CD4-positive, alpha-beta T cell treated with Interleukin-6 at 100 ng/mL for 8 hours (primary cell): ENCODE data around the gene CRIM1.

Source experiments
- DNase-seq: peaks from one replicate; pipeline ENCODE4 v3.0.0-alpha.2; 2020; ENCODE audit warnings: mixed read lengths, low spot score

CRIM1 gene

DNA sequence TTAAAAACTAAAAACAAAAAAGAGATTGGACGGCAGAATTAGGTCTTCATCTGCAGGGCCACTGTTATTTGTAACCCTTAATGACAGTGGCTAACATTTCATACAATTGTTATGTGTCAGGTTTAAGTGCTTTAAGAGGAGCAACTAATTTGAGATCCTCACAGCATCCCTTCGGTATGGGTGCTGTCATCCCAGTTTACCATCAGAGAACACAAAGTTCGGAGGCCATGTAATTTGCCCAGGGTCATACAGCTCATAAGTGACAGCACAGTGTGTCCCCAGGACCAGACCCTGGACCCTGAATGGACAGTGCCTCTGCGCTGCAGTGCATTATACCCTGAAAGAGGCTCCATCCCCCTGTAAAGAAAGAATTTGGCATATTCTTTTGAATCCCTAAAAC lies 127.7 kb downstream of the CRIM1 start:
- DNase-seq = no peak

GRCh38 chr2:36484454-36484853 lies 128.9 kb downstream of the CRIM1 start:
- no peak for DNase-seq

DNA sequence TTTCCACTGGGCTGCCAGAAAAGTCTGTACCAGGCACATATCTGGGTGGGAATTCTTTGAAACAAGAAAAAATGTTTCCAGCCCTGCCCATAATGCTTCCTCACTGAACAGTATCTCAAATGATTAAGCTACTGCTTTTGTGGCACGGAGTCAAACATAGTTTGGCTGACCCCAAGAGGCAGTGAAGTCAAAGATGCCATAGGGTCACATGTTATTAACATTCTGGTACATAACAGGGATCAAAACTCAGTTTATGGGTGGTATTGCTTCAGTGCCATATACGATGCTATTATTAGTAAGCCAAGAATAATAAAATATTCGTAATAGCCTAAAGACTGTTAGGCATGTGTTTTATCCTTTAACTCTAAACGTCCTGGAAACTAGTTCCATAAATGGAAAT lies 129.9 kb downstream of the CRIM1 start:
- no peak for DNase-seq

DNA sequence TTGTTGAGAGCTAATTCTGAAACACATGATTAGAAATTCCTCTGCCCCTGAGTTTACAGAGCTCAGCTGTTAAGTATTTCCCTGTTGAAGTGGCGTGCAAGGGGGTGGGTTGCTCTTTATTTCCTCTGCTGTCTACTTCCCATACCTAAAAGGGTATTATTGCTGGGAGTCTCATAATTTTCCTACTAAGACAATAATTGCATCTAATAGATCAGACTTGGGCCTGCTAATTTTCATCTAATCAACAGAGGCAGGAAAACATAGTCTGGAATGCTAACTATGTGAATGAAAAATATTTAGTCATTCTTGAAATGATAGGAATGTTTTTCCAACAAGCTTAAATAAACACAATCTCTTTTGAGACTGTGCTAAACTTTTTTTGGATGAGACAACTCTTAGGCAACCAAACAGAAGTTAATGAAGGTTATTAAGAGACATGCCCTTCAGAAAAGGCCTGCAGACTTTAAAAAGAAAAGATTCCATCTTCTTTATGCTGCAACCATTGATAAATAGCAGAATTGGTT lies 131.0 kb downstream of the CRIM1 start:
- DNase-seq = no peak

GRCh38 chr2:36487947-36488346 lies 132.4 kb downstream of the CRIM1 start:
- DNase-seq = no peak

GRCh38 chr2:36489281-36489680 lies 133.7 kb downstream of the CRIM1 start:
- DNase-seq = no peak

DNA sequence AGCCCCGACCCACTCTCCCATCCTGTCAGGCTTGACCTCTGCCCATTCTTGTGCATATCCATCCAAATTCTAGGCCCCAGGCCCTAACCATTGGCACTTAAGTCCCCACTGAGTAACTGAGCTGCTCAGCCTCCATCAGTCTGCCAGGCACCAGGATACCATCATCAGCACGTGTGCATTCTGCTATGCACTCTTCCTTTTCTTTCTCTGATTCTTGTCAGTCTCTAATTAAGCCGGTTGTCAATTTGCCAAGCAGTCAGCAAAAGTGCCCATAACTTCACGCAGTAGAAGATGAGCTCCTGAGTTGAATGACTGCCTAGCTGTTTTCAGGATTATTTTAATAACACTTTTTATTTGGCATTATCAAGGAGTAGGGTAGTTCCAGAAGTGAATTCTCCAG lies 135.2 kb downstream of the CRIM1 start:
- DNase-seq = no peak

- DNase-seq = no peak
Observed at GRCh38 chr2:36492216-36492945, 136.8 kb downstream of the CRIM1 start.

DNA sequence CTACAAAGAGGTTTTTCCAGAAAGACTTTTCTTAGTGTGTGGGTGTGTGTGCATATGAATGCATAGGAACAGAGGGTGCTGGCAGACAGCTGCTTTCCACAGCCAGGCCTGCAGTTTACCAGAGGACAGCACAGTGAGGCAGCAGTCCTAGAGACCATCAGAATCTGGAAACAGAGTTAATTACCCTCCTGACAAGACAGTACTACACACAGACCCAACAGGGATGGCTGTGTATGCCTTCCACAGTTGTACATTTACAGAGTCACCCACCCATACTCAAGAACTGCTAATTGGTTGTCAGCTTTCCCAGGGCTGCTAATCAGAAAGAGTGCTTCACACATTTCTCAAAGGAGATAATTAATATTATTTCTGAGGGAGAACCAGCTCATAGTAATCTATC lies 137.7 kb downstream of the CRIM1 start:
- no peak for DNase-seq

- DNase-seq = no peak
Observed at GRCh38 chr2:36497570-36498163, 142.1 kb downstream of the CRIM1 start.

GRCh38 chr2:36499128-36499820 lies 143.7 kb downstream of the CRIM1 start:
- no peak for DNase-seq

DNA sequence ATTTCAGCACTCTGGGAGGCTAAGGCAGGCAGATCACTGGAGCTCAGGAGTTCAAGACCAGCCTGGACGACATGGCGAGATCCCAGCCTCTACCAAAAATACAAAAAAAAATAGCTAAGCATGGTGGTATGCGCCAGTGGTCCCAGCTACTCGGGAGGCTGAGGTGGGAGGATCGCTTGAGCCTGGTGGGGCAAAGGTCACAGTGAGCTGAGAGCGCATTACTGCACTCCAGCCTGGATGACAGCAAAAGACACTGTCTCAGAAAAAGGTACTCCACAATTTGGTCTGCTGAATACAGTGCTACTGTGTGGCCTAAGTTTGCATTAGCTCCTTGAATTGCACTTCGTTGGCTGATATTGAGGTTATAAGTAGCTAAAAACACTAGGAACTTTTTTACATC lies 144.5 kb downstream of the CRIM1 start:
- DNase-seq = no peak

- no peak for DNase-seq
Observed at GRCh38 chr2:36502081-36502480, 146.5 kb downstream of the CRIM1 start.

DNA sequence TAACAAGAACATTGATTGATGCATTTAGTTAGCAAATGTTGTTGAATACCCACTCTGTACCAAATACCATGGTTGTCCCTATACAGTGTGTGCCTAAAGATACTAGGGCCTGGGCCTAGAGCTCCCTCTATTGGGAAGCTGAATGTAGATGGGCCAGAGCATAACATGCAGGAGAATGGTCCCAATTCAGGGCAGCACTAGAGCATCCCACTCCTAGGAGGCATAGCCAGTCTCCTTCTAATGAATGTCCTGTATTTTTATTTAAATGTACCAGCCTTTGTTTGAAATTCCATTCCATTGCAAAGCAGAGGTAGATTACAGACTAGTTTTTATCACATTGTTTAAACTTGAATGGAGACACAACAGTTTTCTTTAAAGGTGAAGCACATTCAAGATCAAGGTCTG lies 151.8 kb downstream of the CRIM1 start:
- DNase-seq = peak; percentile 14

GRCh38 chr2:36509075-36509474 lies 153.5 kb downstream of the CRIM1 start:
- DNase-seq = no peak

DNA sequence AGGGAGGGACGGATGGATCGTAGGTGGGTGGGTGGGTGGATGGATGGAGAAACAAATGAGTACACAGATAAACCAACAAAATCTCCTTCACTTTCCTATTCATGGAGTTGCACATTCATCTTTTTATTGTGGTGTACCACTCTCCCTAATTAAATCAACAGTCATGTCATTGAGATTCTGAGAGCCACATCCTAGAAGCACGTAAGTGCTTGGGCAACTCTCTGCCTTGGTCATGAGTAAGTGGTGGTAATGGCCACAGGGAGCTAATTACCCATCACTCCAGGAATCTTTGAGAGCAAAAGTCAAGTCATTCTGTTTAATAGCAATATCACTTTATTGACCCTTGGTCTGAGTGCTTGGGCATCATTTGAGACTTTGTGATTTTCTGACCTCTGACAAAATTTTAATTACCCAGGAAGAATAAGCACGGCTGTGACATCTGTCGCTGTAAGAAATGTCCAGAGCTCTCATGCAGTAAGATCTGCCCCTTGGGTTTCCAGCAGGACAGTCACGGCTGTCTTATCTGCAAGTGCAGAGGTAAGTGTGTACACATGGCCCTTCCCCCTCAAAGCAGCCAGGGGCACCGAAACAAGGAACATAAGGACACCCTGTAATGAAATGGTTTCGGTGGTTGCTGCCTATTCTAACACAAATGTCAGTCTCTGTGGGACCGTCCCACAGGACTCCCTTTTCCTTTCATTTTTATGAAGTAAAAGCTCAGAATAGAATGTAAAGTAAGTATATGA lies 156.5 kb downstream of the CRIM1 start:
- no peak for DNase-seq

- no peak for DNase-seq
Observed at GRCh38 chr2:36512705-36513104, 157.1 kb downstream of the CRIM1 start.

DNA sequence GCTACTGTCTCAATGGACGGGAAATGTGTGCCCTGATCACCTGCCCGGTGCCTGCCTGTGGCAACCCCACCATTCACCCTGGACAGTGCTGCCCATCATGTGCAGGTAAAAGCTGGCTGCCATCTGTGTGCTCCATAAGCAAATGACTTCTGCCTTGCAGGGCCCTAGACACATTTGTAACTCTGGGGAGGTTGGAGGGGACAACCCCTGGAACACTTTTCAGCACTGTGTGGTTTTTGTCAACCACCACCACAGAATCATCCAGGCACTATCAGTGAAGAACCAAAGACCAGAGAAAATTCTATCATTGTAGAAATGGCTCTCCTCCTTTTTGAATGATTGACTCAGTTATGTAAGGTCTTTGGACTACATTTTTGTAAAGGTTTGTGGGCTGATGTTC lies 158.1 kb downstream of the CRIM1 start:
- DNase-seq = no peak

DNA sequence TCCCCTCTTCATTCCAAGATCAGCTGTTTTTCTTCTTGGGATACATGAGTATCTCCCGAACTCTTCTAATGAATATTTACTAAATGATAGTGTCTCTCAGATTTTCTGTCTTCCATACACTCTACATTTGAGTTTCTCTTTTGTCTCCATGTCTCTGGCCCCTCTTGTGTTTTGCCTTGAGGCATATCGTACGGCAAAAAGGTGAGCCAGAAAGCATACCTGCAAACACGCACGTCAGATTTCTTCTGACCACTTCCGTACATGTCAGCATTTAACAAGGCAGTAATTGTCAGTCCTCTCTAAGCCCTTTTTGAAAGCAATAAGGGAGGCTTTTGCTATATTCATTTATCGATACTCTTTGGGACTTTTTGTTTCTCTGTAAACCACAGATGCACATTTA lies 160.0 kb downstream of the CRIM1 start:
- no peak for DNase-seq

DNA sequence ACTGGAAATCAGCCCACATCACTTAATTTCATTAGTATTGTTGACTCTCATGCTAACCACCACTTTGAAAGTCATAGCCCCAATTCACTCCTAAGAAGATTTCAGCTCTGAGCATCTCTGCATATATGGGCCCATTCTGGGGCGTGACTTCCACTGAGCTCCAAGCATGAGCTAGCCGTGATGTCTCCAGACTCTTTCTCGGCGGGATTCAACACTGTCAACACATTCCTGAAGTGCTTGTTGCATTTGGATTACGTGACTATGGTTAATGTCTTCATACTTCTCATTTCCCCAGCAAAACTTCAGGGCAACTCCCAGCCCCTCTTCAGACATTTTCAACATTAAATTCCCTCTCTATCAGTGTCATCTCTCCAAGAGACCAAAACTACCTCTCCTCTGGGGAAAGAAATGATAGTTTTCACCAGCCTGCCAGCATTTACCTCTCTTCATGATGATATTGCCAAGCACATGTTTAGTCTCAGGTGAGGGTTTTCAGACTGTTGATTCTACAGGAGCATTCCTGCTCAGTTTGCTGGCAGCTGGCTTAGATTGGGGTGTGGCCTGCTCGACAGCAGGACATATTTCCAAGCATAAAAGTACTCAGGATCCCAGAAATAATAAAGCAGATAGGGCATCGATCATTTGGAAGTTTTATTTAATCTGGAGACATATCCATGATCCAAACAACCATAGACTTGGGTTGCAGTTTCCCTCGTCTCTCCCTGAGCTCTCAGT lies 160.7 kb downstream of the CRIM1 start:
- no peak for DNase-seq

DNA sequence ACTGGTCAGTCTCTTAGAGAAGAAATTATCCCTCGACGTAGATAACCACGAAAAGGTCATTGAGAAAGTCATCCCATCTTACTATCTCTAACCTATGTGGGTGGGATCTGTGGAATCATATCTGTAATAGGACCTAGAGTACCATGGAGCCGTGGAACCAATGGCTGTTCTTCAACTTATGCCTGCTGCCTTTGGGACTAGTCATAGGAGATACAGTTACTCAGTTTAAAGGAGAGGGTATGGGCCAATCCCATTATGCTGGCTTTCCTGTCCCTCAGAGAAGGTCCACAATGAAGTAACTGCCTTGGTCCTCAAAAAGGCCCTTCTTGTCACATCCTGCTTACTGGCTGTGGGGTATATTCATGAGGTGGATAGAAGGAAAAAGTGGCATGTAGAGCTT lies 164.9 kb downstream of the CRIM1 start:
- DNase-seq = no peak

- DNase-seq = no peak
Observed at GRCh38 chr2:36523153-36523552, 167.6 kb downstream of the CRIM1 start.
